CD14-positive monocyte (primary cell): ENCODE measurements around the gene EPHA6. TPM values are rescaled to one million over a fixed set of nuclear protein-coding genes. Genes with fewer than 3 reads are reported as not detected.

Experiments
- DNase-seq, 3 donors: peaks; one replicate each; pipeline ENCODE4 v3.0.0-alpha.2; 2011 to 2022
- H2AFZ ChIP-seq: 2 replicates; pipeline ENCODE4 v1.6.0; 2012; ENCODE audit warnings: mild to moderate bottlenecking, low read depth, low read length, inconsistent platforms; ENCODE audit not compliant: insufficient read depth, poor library complexity, severe bottlenecking
- H3K27ac ChIP-seq, 2 donors: 1 replicate in 1 of 2; 2 replicates in 1 of 2; pipeline ENCODE4 v1.5.1; 2012 to 2013; ENCODE audit warnings: low read length in 2 of 2, control low read depth in 1 of 2, inconsistent platforms in 1 of 2, low read depth in 1 of 2, mild to moderate bottlenecking in 1 of 2
- H3K27me3 ChIP-seq, 2 donors: one replicate each; pipeline versions ENCODE4 v1.6.0 to v1.6.1; 2011 to 2013; ENCODE audit warnings: low read length in 2 of 2; ENCODE audit not compliant: control insufficient read depth in 2 of 2, insufficient read depth in 2 of 2
- H3K36me3 ChIP-seq, 2 donors: replicated peaks in 1 of 2; 1 replicate in 1 of 2; 2 replicates in 1 of 2; pipeline versions ENCODE4 v1.5.1 to v1.6.1; 2012 to 2013; ENCODE audit warnings: low read length in 2 of 2, control low read depth in 1 of 2, inconsistent platforms in 1 of 2, mild to moderate bottlenecking in 1 of 2; ENCODE audit not compliant: insufficient read depth in 2 of 2, control insufficient read depth in 1 of 2
- H3K4me1 ChIP-seq, 2 donors: 1 replicate in 1 of 2; 2 replicates in 1 of 2; pipeline versions ENCODE4 v1.5.1 to v1.6.1; 2012 to 2013; ENCODE audit warnings: low read length in 2 of 2, control low read depth in 1 of 2, inconsistent platforms in 1 of 2, mild to moderate bottlenecking in 1 of 2, moderate library complexity in 1 of 2; ENCODE audit not compliant: insufficient read depth in 2 of 2, control insufficient read depth in 1 of 2
- H3K4me2 ChIP-seq: replicated peaks from 2 replicates; pipeline ENCODE3; 2012; ENCODE audit warnings: low read length, moderate library complexity, mild to moderate bottlenecking; ENCODE audit not compliant: poor library complexity, severe bottlenecking; ENCODE audit errors: extremely low read depth
- H3K4me3 ChIP-seq, 3 experiments: fragments of 200-600 bp in 1 of 3; sonication (generic) in 1 of 3; replicated peaks in 1 of 3; 1 replicate in 2 of 3; 2 replicates in 1 of 3; pipeline ENCODE4 v1.5.1; 2011 to 2013; ENCODE audit warnings: low read length in 3 of 3, mild to moderate bottlenecking in 3 of 3, control low read depth in 2 of 3, low read depth in 2 of 3, inconsistent platforms in 1 of 3, moderate library complexity in 1 of 3
- H3K79me2 ChIP-seq: 2 replicates; pipeline ENCODE4 v1.6.0; 2012; ENCODE audit warnings: mild to moderate bottlenecking, control low read depth, inconsistent platforms, low read length, moderate library complexity; ENCODE audit not compliant: insufficient read depth
- H3K9ac ChIP-seq: 2 replicates; pipeline ENCODE4 v1.6.0; 2017; ENCODE audit warnings: low read length, mild to moderate bottlenecking; ENCODE audit not compliant: insufficient read depth, poor library complexity, severe bottlenecking
- H3K9me3 ChIP-seq, 2 donors: replicated peaks in 1 of 2; 1 replicate in 1 of 2; 2 replicates in 1 of 2; pipeline versions ENCODE4 v1.5.1 to v1.6.1; 2012 to 2013; ENCODE audit warnings: low read length in 2 of 2, control low read depth in 1 of 2; ENCODE audit not compliant: control insufficient read depth in 1 of 2, insufficient read depth in 1 of 2
- H4K20me1 ChIP-seq: 2 replicates; pipeline ENCODE4 v1.6.0; 2012; ENCODE audit warnings: mild to moderate bottlenecking, low read length, control low read depth, moderate library complexity; ENCODE audit not compliant: insufficient read depth
- H3K27ac Mint-ChIP-seq, 7 donors: one replicate each; pipeline ENCODE4 v1.8.0; 2020; ENCODE audit warnings: mild to moderate bottlenecking in 7 of 7, mixed read lengths in 7 of 7, moderate library complexity in 6 of 7, inconsistent platforms in 2 of 7
- H3K27me3 Mint-ChIP-seq, 3 donors: one replicate each; pipeline ENCODE4 v1.8.0; 2021 to 2022; ENCODE audit warnings: low read depth in 3 of 3, mild to moderate bottlenecking in 3 of 3, mixed read lengths in 3 of 3, moderate library complexity in 3 of 3, inconsistent platforms in 1 of 3
- H3K36me3 Mint-ChIP-seq, 2 donors: one replicate each; pipeline ENCODE4 v1.8.0; 2020; ENCODE audit warnings: mixed read lengths in 2 of 2, inconsistent platforms in 1 of 2, mild to moderate bottlenecking in 1 of 2
- H3K4me1 Mint-ChIP-seq: one replicate; pipeline ENCODE4 v1.8.0; 2020; ENCODE audit warnings: mild to moderate bottlenecking, mixed read lengths
- H3K4me3 Mint-ChIP-seq, 2 donors: one replicate each; pipeline ENCODE4 v1.8.0; 2020; ENCODE audit warnings: mild to moderate bottlenecking in 2 of 2, mixed read lengths in 2 of 2, moderate library complexity in 1 of 2
- H3K9me3 Mint-ChIP-seq, 7 donors: one replicate each; pipeline ENCODE4 v1.8.0; 2020 to 2022; ENCODE audit warnings: mixed read lengths in 7 of 7, mild to moderate bottlenecking in 6 of 7, moderate library complexity in 6 of 7, inconsistent platforms in 2 of 7
- CTCF ChIP-seq: fragments of 200-600 bp; IDR thresholded peaks from one replicate; pipeline ENCODE4 v1.8.0; 2022; ENCODE audit warnings: antibody characterized with exemption, mild to moderate bottlenecking
- WGBS: methylation state at CpG from one replicate; pipeline ENCODE4 v1.1.5; 2013; ENCODE audit warnings: missing lambda C conversion rate; ENCODE audit not compliant: insufficient coverage; 5-methylcytosine and 5-hydroxymethylcytosine counted together
- intact Hi-C, 2 donors: fragments of 100-400 bp; cut with micrococcal nuclease; formaldehyde crosslinking; loops; one replicate each; pipeline versions ENCODE4 v1.15.0 to v1.15.1; 2023
- polyA plus RNA-seq, 3 donors: library from polyadenylated mRNA; depleted of rRNA in 1 of 3; unstranded in 2 of 3; stranded (reverse) in 1 of 3; fragments of 300-500 nt in 2 of 3; fragments of >200 nt in 1 of 3; fragmentation: Illumina TruSeq in 2 of 3; gene quantifications; 1 replicate in 2 of 3; 2 replicates in 1 of 3; pipeline ENCODE4 v1.2.3, GENCODE V29; 2012 to 2021

Gene EPHA6
- polyA plus RNA-seq, 3 donors: not detected

- Mint-ChIP-seq H3K4me1 (no peaks in the 10 kb centered on the region), H3K27ac (no peak overlapping the region), H3K36me3 (no peaks in the 10 kb centered on the region), H3K4me3 (no peak overlapping the region), H3K9me3 (peaks cover 0 to 11% (median 3%) of the 10 kb centered on the region in 7 donors), H3K27me3 (no peaks in the 10 kb centered on the region)
- no peak for DNase-seq
- Histone ChIP-seq H3K9ac (no peak overlapping the region), H3K4me3 (no peak overlapping the region), H3K4me1 (no peaks in the 10 kb centered on the region), H3K27ac (no peak overlapping the region), H3K36me3 (no peaks in the 10 kb centered on the region), H3K4me2 (no peak overlapping the region), H3K9me3 (peaks cover 0 to 9% of the 10 kb centered on the region in 2 donors), H3K27me3 (no peaks in the 10 kb centered on the region), H2AFZ (no peak overlapping the region), H3K79me2 (no peaks in the 10 kb centered on the region), H4K20me1 (no peaks in the 10 kb centered on the region)
- TF ChIP-seq CTCF: no peak
- intact Hi-C loops: no loop called here
- WGBS: 70% methylated on average over 1 of the region's 2 CpGs
These were observed 526.5 kb downstream of the EPHA6 start for GRCh38 chr3:97340940-97341339.

GRCh38 chr3:97347780-97348179 is 533.4 kb downstream of the EPHA6 start:
- TF ChIP-seq CTCF: no peak
- H3K4me3 ChIP-seq: no peak overlapping the region
- H3K27me3 ChIP-seq: no peaks in the 10 kb centered on the region
- no CpG with 5 or more reads among the region's 1 CpG for WGBS
- Mint-ChIP-seq H3K27me3 (no peaks in the 10 kb centered on the region), H3K4me1 (no peaks in the 10 kb centered on the region), H3K4me3 (no peak overlapping the region), H3K36me3 (no peaks in the 10 kb centered on the region), H3K27ac (no peak overlapping the region), H3K9me3 (peaks cover 0 to 11% (median 4%) of the 10 kb centered on the region in 7 donors)
- no peak overlapping the region for H3K4me2 ChIP-seq
- no peak overlapping the region for H2AFZ ChIP-seq
- intact Hi-C loops: no loop called here
- no peak overlapping the region for H3K9ac ChIP-seq
- no peak overlapping the region for H3K27ac ChIP-seq
- no peaks in the 10 kb centered on the region for H4K20me1 ChIP-seq
- H3K9me3 ChIP-seq: peaks cover 5 to 7% of the 10 kb centered on the region in 2 donors
- H3K36me3 ChIP-seq: no peaks in the 10 kb centered on the region
- H3K79me2 ChIP-seq: no peaks in the 10 kb centered on the region
- H3K4me1 ChIP-seq: no peaks in the 10 kb centered on the region
- no peak for DNase-seq
